ACC112 (cell line): ENCODE results near the gene NPAS3.

Experiments
- H2AFZ ChIP-seq: fragments of 200-600 bp; sonication (generic); one replicate; pipeline ENCODE4 v1.6.0; 2017; ENCODE audit warnings: antibody characterized with exemption, low read length; ENCODE audit not compliant: unreplicated experiment
- H3K27ac ChIP-seq: fragments of 200-600 bp; sonication (generic); 2 replicates; pipeline ENCODE4 v1.5.1; 2014; ENCODE audit warnings: low read depth, mild to moderate bottlenecking, antibody characterized with exemption, low read length, moderate library complexity
- H3K27me3 ChIP-seq: fragments of 200-600 bp; sonication (generic); 2 replicates; pipeline ENCODE4 v1.6.1; 2014; ENCODE audit warnings: mild to moderate bottlenecking, antibody characterized with exemption, low read length, moderate library complexity, mixed read lengths; ENCODE audit not compliant: insufficient read depth
- H3K36me3 ChIP-seq: fragments of 200-600 bp; sonication (generic); 2 replicates; pipeline ENCODE4 v1.6.1; 2016; ENCODE audit warnings: mild to moderate bottlenecking, antibody characterized with exemption, low read length, moderate library complexity, mixed read lengths; ENCODE audit not compliant: insufficient read depth
- H3K4me1 ChIP-seq: fragments of 200-600 bp; sonication (generic); one replicate; pipeline ENCODE4 v1.6.1; 2016; ENCODE audit warnings: low read length, mixed read lengths; ENCODE audit not compliant: insufficient read depth, unreplicated experiment, control insufficient read depth
- H3K4me3 ChIP-seq: fragments of 200-600 bp; sonication (generic); 2 replicates; pipeline ENCODE4 v1.5.1; 2014; ENCODE audit warnings: mild to moderate bottlenecking, low read depth, low read length
- H3K79me2 ChIP-seq: fragments of 200-600 bp; sonication (generic); one replicate; pipeline ENCODE4 v1.6.0; 2016; ENCODE audit warnings: low read length; ENCODE audit not compliant: control insufficient read depth, unreplicated experiment, insufficient read depth

The NPAS3 gene

DNA sequence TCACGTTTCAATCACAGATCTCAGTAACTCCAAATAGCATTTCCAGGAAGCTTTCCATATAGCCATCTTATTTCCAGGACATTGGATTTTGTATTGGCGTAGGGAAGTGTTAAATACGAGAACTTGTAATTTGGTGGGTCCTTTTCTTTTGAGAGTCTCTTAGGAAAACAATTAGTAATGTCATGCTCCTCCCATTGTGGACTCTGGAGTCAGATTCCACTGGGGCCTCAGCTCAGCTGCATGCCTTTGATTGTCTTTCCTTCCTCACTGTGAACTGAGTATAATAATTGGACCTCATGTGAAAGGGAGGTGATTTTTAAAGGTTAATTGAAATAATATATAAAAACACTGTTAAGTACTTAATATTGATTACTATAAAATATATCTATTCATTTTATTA lies 462.6 kb downstream of the NPAS3 start:
- Histone ChIP-seq H3K4me3 (no peak overlapping the region), H2AFZ (no peak overlapping the region), H3K27ac (no peak overlapping the region), H3K79me2 (no peaks in the 10 kb centered on the region), H3K4me1 (peaks cover 12% of the 10 kb centered on the region), H3K27me3 (no peaks in the 10 kb centered on the region), H3K36me3 (no peaks in the 10 kb centered on the region)

DNA sequence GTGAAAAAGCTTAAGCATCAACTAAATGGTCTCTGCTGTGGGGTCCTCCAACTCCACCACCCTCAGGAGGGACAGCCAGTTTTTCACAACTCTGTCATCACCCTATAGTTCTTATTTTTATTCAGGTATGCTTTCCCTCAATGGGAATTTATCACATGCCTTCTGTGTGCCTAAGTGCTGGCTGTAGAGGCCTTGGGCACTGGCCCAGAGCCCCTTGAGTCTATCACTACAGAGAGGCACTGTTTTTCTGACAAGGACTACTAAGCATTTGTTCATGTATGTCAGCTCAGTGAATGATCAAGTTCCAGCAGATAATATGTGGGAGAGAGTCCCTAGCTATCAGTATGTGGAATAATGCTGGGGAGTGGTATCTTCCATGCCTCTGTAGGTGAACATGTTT lies 463.9 kb downstream of the NPAS3 start:
- Histone ChIP-seq H3K4me1 (peaks cover 12% of the 10 kb centered on the region), H3K79me2 (no peaks in the 10 kb centered on the region), H3K27me3 (peaks cover 6% of the 10 kb centered on the region; the same call in 1 of the 2 replicates), H3K4me3 (no peak overlapping the region), H2AFZ (no peak overlapping the region), H3K27ac (no peak overlapping the region), H3K36me3 (no peaks in the 10 kb centered on the region)

GRCh38 chr14:33404054-33404453 lies 465.4 kb downstream of the NPAS3 start:
- H3K4me1 ChIP-seq, result peaks cover 12% of the 10 kb centered on the region
- no peaks in the 10 kb centered on the region for H3K36me3 ChIP-seq
- H3K79me2 ChIP-seq, result no peaks in the 10 kb centered on the region
- H3K27ac ChIP-seq, result peak overlapping the region; percentile 34
- no peak overlapping the region for H2AFZ ChIP-seq
- H3K4me3 ChIP-seq, result no peak overlapping the region
- H3K27me3 ChIP-seq, result peaks cover 6% of the 10 kb centered on the region; the same call in 1 of the 2 replicates

GRCh38 chr14:33404964-33405574 lies 466.4 kb downstream of the NPAS3 start:
- H3K27ac ChIP-seq, result no peak overlapping the region
- no peak overlapping the region for H3K4me3 ChIP-seq
- H3K4me1 ChIP-seq, result peaks cover 12% of the 10 kb centered on the region
- H2AFZ ChIP-seq, result no peak overlapping the region
- no peaks in the 10 kb centered on the region for H3K79me2 ChIP-seq
- H3K36me3 ChIP-seq, result no peaks in the 10 kb centered on the region
- H3K27me3 ChIP-seq, result peaks cover 6% of the 10 kb centered on the region; the same call in 1 of the 2 replicates

- Histone ChIP-seq H3K79me2 (no peaks in the 10 kb centered on the region), H3K36me3 (no peaks in the 10 kb centered on the region), H2AFZ (no peak overlapping the region), H3K4me3 (no peak overlapping the region), H3K4me1 (peaks cover 12% of the 10 kb centered on the region), H3K27ac (no peak overlapping the region), H3K27me3 (peaks cover 6% of the 10 kb centered on the region; the same call in 1 of the 2 replicates)
Observed at GRCh38 chr14:33406766-33407165, 468.1 kb downstream of the NPAS3 start.

GRCh38 chr14:33408291-33408690 lies 469.6 kb downstream of the NPAS3 start:
- no peak overlapping the region for H3K27ac ChIP-seq
- peaks cover 12% of the 10 kb centered on the region for H3K4me1 ChIP-seq
- H3K36me3 ChIP-seq, result no peaks in the 10 kb centered on the region
- H3K4me3 ChIP-seq, result no peak overlapping the region
- H3K79me2 ChIP-seq, result no peaks in the 10 kb centered on the region
- no peak overlapping the region for H2AFZ ChIP-seq
- peaks cover 6% of the 10 kb centered on the region; the same call in 1 of the 2 replicates for H3K27me3 ChIP-seq

DNA sequence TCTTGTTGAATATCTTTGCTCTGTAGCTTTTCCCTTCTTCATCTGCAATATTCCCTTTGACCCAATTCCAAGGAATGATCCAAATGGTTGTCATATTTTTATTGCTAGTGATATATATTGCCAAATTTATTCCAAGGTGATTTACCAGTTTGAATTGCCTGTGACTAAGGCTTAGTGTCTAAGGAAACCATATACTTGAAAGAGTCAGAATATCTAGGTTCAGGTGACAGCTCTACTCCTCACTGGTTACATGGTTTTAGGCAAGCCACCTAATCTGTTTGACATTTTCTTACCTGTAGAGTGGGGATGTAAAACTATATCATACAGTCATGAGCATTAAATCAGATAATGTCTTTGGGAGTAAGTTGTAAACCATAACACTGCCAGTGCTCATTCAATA lies 473.8 kb downstream of the NPAS3 start:
- H3K4me3 ChIP-seq, result no peak overlapping the region
- no peak overlapping the region for H2AFZ ChIP-seq
- H3K79me2 ChIP-seq, result no peaks in the 10 kb centered on the region
- no peak overlapping the region for H3K27ac ChIP-seq
- no peaks in the 10 kb centered on the region; the same call in 1 of the 2 replicates for H3K27me3 ChIP-seq
- no peaks in the 10 kb centered on the region for H3K4me1 ChIP-seq
- H3K36me3 ChIP-seq, result no peaks in the 10 kb centered on the region

- Histone ChIP-seq H2AFZ (no peak overlapping the region), H3K27ac (no peak overlapping the region)
Observed at GRCh38 chr14:33413381-33413780, 474.7 kb downstream of the NPAS3 start.

GRCh38 chr14:33414041-33414440 lies 475.4 kb downstream of the NPAS3 start:
- no peak overlapping the region for H2AFZ ChIP-seq
- no peak overlapping the region for H3K27ac ChIP-seq
- no peaks in the 10 kb centered on the region for H3K27me3 ChIP-seq
- H3K79me2 ChIP-seq, result no peaks in the 10 kb centered on the region
- no peaks in the 10 kb centered on the region for H3K36me3 ChIP-seq
- no peaks in the 10 kb centered on the region for H3K4me1 ChIP-seq
- H3K4me3 ChIP-seq, result no peak overlapping the region

More at GRCh38 chr14:33413381-33413780, 474.7 kb downstream of the NPAS3 start:
- Histone ChIP-seq H3K4me3 (no peak overlapping the region), H3K36me3 (no peaks in the 10 kb centered on the region), H3K4me1 (no peaks in the 10 kb centered on the region), H3K27me3 (no peaks in the 10 kb centered on the region), H3K79me2 (no peaks in the 10 kb centered on the region)

- Histone ChIP-seq H2AFZ (no peak overlapping the region), H3K27ac (no peak overlapping the region), H3K79me2 (no peaks in the 10 kb centered on the region), H3K27me3 (peaks cover 4% of the 10 kb centered on the region; the same call in 1 of the 2 replicates), H3K4me3 (no peak overlapping the region), H3K4me1 (no peaks in the 10 kb centered on the region), H3K36me3 (no peaks in the 10 kb centered on the region)
Observed at GRCh38 chr14:33420051-33420627, 481.5 kb downstream of the NPAS3 start.

DNA sequence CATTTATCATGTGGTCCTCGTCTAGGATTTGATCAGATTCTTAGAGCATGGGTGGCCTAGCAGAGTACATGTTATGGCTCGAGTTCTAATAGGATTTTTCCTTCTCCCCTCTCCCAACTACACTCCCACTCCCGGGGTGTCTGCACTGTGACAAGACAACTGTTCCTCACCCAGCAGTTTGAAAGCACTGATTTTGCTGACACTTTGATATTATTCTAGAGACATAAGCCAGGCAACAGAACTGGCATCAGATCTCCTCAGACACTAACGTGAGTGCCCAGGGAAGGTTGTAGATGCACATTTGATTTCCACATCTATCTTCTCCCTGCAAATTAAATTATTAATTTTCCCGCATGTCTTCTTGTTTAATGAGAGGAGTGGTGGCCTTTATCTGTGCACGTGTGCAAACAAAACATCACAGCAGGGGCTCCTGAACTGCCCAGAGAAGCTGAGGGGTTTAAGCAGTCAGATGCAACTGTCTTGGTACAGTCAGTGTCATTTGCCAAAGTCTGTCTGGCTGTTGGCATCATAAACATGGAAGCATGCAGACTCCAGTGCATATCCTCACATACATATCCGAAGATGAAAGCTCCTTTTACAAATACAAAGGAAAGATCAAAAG lies 491.8 kb downstream of the NPAS3 start:
- Histone ChIP-seq H3K4me3 (no peak overlapping the region), H2AFZ (no peak overlapping the region), H3K79me2 (no peaks in the 10 kb centered on the region), H3K36me3 (no peaks in the 10 kb centered on the region), H3K27me3 (0 out of 2 replicates have a peak, but pooled peaks cover 6% of the 10 kb centered on the region), H3K27ac (no peak overlapping the region), H3K4me1 (no peaks in the 10 kb centered on the region)
